Hepatocyte (in vitro differentiated cells): ENCODE measurements around the gene RASSF8. TPM values are rescaled to one million over a fixed set of nuclear protein-coding genes. Genes with fewer than 3 reads are reported as not detected.
A peak's percentile ranks its signal among the peaks of the same experiment; 100 is the strongest.

Source experiments
- DNase-seq: peaks from one replicate; pipeline ENCODE4 v3.0.0-alpha.2; 2016; ENCODE audit warnings: low spot score
- H2AFZ ChIP-seq: fragments of 200-600 bp; sonication (generic); 2 replicates; pipeline ENCODE4 v1.6.0; 2016; ENCODE audit warnings: antibody characterized with exemption, mild to moderate bottlenecking
- H3K27ac ChIP-seq: fragments of 200-600 bp; sonication (generic); 2 replicates; pipeline ENCODE4 v1.5.1; 2016; ENCODE audit warnings: mild to moderate bottlenecking
- H3K27me3 ChIP-seq: fragments of 200-600 bp; sonication (generic); 2 replicates; pipeline ENCODE4 v1.6.1; 2016
- H3K36me3 ChIP-seq: fragments of 200-600 bp; sonication (generic); replicated peaks from 2 replicates; pipeline ENCODE4 v1.5.1; 2016; ENCODE audit warnings: low read depth; ENCODE audit not compliant: insufficient read depth
- H3K4me1 ChIP-seq: fragments of 200-600 bp; sonication (generic); 2 replicates; pipeline ENCODE4 v1.5.1; 2016; ENCODE audit warnings: mild to moderate bottlenecking, moderate library complexity; ENCODE audit not compliant: insufficient read depth
- H3K4me2 ChIP-seq: fragments of 200-600 bp; sonication (generic); 2 replicates; pipeline ENCODE4 v1.6.0; 2016
- H3K4me3 ChIP-seq: fragments of 200-600 bp; sonication (generic); 2 replicates; pipeline ENCODE4 v1.5.1; 2016; ENCODE audit warnings: mild to moderate bottlenecking
- H3K79me2 ChIP-seq: fragments of 200-600 bp; sonication (generic); 2 replicates; pipeline ENCODE4 v1.6.0; 2017; ENCODE audit warnings: mild to moderate bottlenecking
- H3K9me2 ChIP-seq: fragments of 200-600 bp; sonication (generic); replicated peaks from 2 replicates; pipeline ENCODE4 v1.6.0; 2017; ENCODE audit warnings: mild to moderate bottlenecking; ENCODE audit not compliant: insufficient read depth
- H3K9me3 ChIP-seq: fragments of 200-600 bp; sonication (generic); 2 replicates; pipeline ENCODE4 v1.5.1; 2016; ENCODE audit warnings: low read depth, mild to moderate bottlenecking
- H4K20me1 ChIP-seq: fragments of 200-600 bp; sonication (generic); 2 replicates; pipeline ENCODE4 v1.6.0; 2016; ENCODE audit warnings: mild to moderate bottlenecking; ENCODE audit not compliant: insufficient read depth, poor library complexity, severe bottlenecking
- EZH2 ChIP-seq: fragments of 200-600 bp; sonication (generic); IDR thresholded peaks from 2 replicates; pipeline ENCODE4 v1.6.1; 2016; ENCODE audit warnings: antibody characterized with exemption, mild to moderate bottlenecking, borderline replicate concordance
- EZH2phosphoT487 ChIP-seq: fragments of 200-600 bp; sonication (generic); IDR thresholded peaks from one replicate; pipeline ENCODE4 v1.6.1; 2018; ENCODE audit warnings: antibody characterized with exemption, mild to moderate bottlenecking, low read depth, moderate library complexity; ENCODE audit not compliant: unreplicated experiment, severe bottlenecking
- WGBS: methylation state at CpG from one replicate; pipeline ENCODE4 v1.1.6; 2016; ENCODE audit warnings: low lambda C conversion rate; ENCODE audit errors: missing lambda C conversion rate; 5-methylcytosine and 5-hydroxymethylcytosine counted together
- polyA plus RNA-seq: library from polyadenylated mRNA; unstranded; fragments of >200 nt; fragmentation: Nextera tagmentation; extraction: Ambion mirVana; gene quantifications from 2 replicates; pipeline ENCODE4 v1.2.1, GENCODE V29; 2016
- total RNA-seq: library from RNA; depleted of rRNA; stranded (reverse); fragments of >200 nt; gene quantifications from 2 replicates; pipeline ENCODE4 v1.2.3, GENCODE V29; 2014
- TF ChIP-seq, protein P1 (sequence below): fragments of 200-600 bp; sonication (generic); IDR thresholded peaks from 2 replicates; pipeline ENCODE4 v1.5.1; 2016; ENCODE audit warnings: antibody characterized with exemption, mild to moderate bottlenecking; ENCODE audit not compliant: poor library complexity

RASSF8 gene
- total and polyA plus RNA-seq, 2 experiments from 2014 or later: 24.6 to 46.2 TPM

DNA sequence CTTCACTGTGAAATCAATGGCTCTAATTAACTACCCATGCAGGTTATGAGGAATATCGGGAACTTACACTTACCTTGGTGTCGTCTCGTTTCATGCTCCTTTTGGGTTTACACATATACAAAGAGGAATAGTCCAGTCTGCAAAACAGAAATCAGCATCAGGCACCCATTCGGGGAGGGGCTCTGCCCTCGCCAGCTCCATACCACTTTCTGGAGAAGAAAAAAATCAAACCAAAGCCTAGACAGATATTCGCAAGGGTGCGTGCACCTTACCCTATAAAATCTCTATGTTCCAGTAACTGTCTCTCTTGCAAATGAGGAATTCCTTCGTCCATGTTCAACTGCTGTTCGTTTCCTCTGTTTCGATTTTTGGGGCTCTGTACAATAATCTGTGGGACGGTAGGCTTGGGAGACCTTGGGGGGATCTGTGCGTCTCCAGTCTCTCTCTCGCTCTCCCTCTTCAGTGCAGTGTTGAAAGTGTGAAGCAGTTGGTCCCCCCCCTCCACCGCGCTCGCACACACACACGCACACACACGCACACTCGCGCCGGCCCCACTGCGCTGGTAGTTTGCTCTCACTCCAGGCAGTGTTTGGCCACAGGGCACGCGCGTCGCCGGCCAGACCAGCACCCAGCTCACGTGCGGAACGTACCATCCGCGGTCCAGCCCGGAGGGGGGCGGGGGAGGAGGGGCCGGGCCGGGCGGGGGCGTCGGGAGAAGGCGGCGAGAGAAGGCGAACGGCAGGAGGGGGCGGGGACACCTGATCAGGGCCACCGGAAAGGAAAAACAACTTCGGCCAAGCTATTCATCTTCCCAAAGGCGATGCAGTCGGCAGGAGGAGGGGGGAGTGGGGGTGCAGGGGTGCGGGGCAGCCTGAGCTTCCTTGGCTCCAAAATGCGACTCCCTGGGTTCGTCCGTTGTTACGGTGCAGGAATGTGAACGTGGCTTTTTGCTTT lies 166.2 kb downstream of the RASSF8 start, which contains the start of gene BHLHE41:
Gene BHLHE41, minus strand, starts transcription at position 592 of the 954 bp plus-strand sequence. Its CDS starts 258 bp downstream, at position 334.
- DNase-seq: peak; percentile 78
- Histone ChIP-seq H3K9me2 (no peaks in the 10 kb centered on the region), H3K4me1 (peaks cover 14% of the 10 kb centered on the region), H2AFZ (peak within 1 kb of the TSS; percentile 65), H3K79me2 (no peaks in the 10 kb centered on the region), H3K9me3 (no peaks in the 10 kb centered on the region), H3K27ac (peak within 1 kb of the TSS; percentile 60), H3K4me2 (peak within 1 kb of the TSS; percentile 93), H3K4me3 (peak within 1 kb of the TSS; percentile 47), H3K36me3 (no peaks in the 10 kb centered on the region), H3K27me3 (peaks cover 67% of the 10 kb centered on the region), H4K20me1 (no peaks in the 10 kb centered on the region)
- TF ChIP-seq, protein P1, sequence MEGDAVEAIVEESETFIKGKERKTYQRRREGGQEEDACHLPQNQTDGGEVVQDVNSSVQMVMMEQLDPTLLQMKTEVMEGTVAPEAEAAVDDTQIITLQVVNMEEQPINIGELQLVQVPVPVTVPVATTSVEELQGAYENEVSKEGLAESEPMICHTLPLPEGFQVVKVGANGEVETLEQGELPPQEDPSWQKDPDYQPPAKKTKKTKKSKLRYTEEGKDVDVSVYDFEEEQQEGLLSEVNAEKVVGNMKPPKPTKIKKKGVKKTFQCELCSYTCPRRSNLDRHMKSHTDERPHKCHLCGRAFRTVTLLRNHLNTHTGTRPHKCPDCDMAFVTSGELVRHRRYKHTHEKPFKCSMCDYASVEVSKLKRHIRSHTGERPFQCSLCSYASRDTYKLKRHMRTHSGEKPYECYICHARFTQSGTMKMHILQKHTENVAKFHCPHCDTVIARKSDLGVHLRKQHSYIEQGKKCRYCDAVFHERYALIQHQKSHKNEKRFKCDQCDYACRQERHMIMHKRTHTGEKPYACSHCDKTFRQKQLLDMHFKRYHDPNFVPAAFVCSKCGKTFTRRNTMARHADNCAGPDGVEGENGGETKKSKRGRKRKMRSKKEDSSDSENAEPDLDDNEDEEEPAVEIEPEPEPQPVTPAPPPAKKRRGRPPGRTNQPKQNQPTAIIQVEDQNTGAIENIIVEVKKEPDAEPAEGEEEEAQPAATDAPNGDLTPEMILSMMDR: no peak
- TF ChIP-seq EZH2 (peak; percentile 24), EZH2phosphoT487 (no peak)
- WGBS: 2% methylated on average over 27 of the region's 54 CpGs

DNA sequence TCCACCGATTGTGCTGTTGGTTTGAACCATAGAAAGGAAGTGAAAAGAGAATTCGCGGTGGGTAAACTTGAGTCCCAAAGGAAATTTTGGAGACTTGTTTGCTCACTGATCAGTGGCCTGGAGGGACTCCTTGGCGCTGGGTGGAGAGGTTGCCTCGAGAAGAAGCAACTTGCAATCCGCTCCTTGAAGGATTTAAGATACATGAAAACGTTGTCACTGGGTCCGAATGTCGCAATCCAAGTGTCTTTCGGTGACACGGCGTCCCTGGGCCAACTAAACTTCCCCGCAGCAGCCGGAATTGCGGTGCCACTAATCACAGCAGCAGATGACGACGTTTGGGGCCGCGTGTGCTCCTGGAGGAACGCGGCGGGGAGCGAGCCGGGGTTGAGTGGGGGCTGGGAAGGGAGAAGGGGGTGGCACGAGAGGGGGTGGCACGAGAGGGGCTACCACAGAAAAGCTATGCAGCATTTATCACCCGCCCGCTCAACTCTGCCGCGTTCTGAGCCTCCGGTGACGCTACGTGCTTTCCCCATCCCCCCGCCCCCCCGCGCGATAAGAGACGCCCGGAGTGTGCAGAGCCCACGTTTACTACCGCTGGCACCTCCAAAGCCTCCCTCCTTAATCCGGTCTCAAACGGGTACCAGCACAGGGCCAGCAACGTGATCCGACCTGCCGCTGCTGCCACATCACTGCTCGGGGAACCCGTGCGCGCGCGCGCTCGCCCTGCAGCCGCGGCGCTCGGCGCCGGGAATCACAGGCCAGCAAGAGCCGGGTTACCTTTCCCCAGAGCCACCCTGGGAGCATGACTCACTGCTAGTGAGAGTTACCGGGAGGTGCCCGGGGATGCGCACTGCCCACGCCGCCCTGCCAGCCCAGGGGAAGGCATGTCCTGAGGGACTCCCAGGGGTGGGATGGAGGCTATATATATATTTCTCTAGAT lies 167.2 kb downstream of the RASSF8 start:
- Histone ChIP-seq H4K20me1 (no peaks in the 10 kb centered on the region), H3K4me3 (peak overlapping the region; percentile 47), H2AFZ (peak overlapping the region; percentile 65), H3K27ac (peak overlapping the region; percentile 60), H3K4me1 (peaks cover 14% of the 10 kb centered on the region), H3K4me2 (peak overlapping the region; percentile 93), H3K9me3 (no peaks in the 10 kb centered on the region), H3K9me2 (no peaks in the 10 kb centered on the region), H3K27me3 (peaks cover 73% of the 10 kb centered on the region), H3K79me2 (no peaks in the 10 kb centered on the region), H3K36me3 (no peaks in the 10 kb centered on the region)
- TF ChIP-seq EZH2phosphoT487: no peak
- under 1% methylated on average over 45 of the region's 66 CpGs for WGBS
- peak; percentile 89 for DNase-seq

DNA sequence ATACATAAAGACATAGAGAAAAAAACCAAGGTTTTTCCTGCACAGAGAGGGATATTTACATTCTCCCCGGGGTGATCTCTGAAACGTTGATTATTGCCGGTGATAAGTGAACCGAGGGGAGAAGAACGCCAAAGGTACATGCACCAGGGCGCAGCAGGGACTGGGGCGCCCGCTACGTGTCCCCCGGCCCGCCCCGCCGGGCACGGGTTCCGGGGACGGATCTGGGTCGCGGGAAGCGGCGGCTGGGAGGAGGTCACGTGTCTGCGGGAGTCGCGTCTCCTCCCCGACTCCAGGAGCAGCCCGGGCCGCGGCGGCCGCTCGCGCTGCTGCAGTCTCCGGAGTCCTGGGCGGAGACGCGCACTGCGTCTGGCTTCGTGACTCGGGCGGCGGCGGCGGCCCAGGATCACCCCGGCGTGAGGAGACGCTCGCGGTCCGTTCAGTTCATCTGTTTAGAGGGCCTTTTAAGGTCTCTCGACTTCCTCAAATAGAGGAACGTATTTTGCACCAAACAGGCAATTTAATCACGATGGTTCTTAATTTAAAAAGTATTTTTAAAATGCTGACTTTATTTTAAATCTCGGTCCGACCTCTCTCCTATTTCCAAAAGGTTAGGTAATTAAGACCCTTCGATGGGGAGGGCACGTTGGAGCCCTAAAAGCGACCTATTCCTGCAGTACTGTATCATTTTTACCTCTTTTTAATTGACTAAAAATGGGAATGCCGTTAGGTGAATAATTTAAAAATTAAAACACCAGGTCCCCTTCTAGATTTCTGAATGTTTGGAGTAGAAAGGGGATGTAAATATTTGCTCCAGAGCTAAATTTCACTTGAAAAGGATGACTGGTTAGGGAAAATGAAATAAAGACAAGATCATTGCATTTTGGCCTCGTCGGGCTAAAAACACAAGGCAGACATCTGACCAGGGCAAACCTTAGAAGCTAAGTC lies 168.1 kb downstream of the RASSF8 start:
- peak overlapping the region; percentile 60 for H3K27ac ChIP-seq
- WGBS: 4% methylated on average over 60 of the region's 60 CpGs
- DNase-seq: peak; percentile 92
- H3K27me3 ChIP-seq: peaks cover 72% of the 10 kb centered on the region
- H3K9me3 ChIP-seq: no peaks in the 10 kb centered on the region
- H3K9me2 ChIP-seq: no peaks in the 10 kb centered on the region
- TF ChIP-seq, protein P1: peak; percentile 25
- TF ChIP-seq EZH2 (no peak), EZH2phosphoT487 (no peak)
- peak overlapping the region; percentile 65 for H2AFZ ChIP-seq
- no peaks in the 10 kb centered on the region for H3K79me2 ChIP-seq
- peak overlapping the region; percentile 93 for H3K4me2 ChIP-seq
- H3K36me3 ChIP-seq: no peaks in the 10 kb centered on the region
- peak overlapping the region; percentile 47 for H3K4me3 ChIP-seq
- H4K20me1 ChIP-seq: no peaks in the 10 kb centered on the region
- H3K4me1 ChIP-seq: peaks cover 12% of the 10 kb centered on the region
